SK-N-MC (cell line): Measurements from ENCODE around the gene SFTA2.

Experiments used
- DNase-seq: peaks from one replicate; pipeline ENCODE4 v3.0.0-alpha.2; 2011; ENCODE audit warnings: low read depth, low spot score
- H3K27ac ChIP-seq: fragments of 200-600 bp; sonication (generic); 2 replicates; pipeline ENCODE4 v1.5.1; 2016; ENCODE audit warnings: mixed run types
- H3K36me3 ChIP-seq: fragments of 200-600 bp; sonication (generic); 2 replicates; pipeline ENCODE4 v1.6.1; 2017; ENCODE audit warnings: antibody characterized with exemption, low read length, mixed read lengths; ENCODE audit not compliant: insufficient read depth
- H3K4me3 ChIP-seq: fragments of 200-600 bp; sonication (generic); 2 replicates; pipeline ENCODE4 v1.5.1; 2016
- H3K9ac ChIP-seq: fragments of 200-600 bp; sonication (generic); 2 replicates; pipeline ENCODE4 v1.8.0; 2017; ENCODE audit warnings: mixed run types, mixed read lengths; ENCODE audit not compliant: insufficient read length
- H3K9me3 ChIP-seq: fragments of 200-600 bp; sonication (generic); 2 replicates; pipeline ENCODE4 v1.6.1; 2017; ENCODE audit warnings: low read depth, mild to moderate bottlenecking, antibody characterized with exemption, low read length, moderate library complexity, mixed read lengths
- EZH2 ChIP-seq: fragments of 200-600 bp; sonication (generic); IDR thresholded peaks from one replicate; pipeline ENCODE4 v1.6.1; 2017; ENCODE audit warnings: antibody characterized with exemption
- FOXP2 ChIP-seq: optimal IDR thresholded peaks from 2 replicates; pipeline ENCODE3; 2011; ENCODE audit warnings: mild to moderate bottlenecking, moderate library complexity; ENCODE audit not compliant: insufficient read depth; ENCODE audit errors: extremely low read length, control extremely low read depth
- POLR2AphosphoS5 ChIP-seq: IDR thresholded peaks from 2 replicates; pipeline ENCODE4 v1.6.1; 2012; ENCODE audit warnings: mild to moderate bottlenecking, low read depth, low read length, borderline replicate concordance

SFTA2 gene

GRCh38 chr6:30893001-30893591 is 38.9 kb downstream of the SFTA2 start:
- Histone ChIP-seq H3K36me3 (peaks cover 46% of the 10 kb centered on the region; the same call in 1 of the 2 replicates), H3K4me3 (no peak overlapping the region), H3K27ac (no peak overlapping the region), H3K9me3 (no peaks in the 10 kb centered on the region), H3K9ac (no peak overlapping the region)
- TF ChIP-seq EZH2, result no peak
- no peak for TF ChIP-seq POLR2AphosphoS5
- no peak for TF ChIP-seq FOXP2
- no peak for DNase-seq

- TF ChIP-seq EZH2 (no peak), POLR2AphosphoS5 (no peak), FOXP2 (no peak)
- no peak overlapping the region for H3K27ac ChIP-seq
- H3K9me3 ChIP-seq, result no peaks in the 10 kb centered on the region
- peaks cover 43% of the 10 kb centered on the region; the same call in 1 of the 2 replicates for H3K36me3 ChIP-seq
- H3K4me3 ChIP-seq, result no peak overlapping the region
- no peak for DNase-seq
- H3K9ac ChIP-seq, result no peak overlapping the region
Measured at GRCh38 chr6:30891816-30892538, 40.0 kb downstream of the SFTA2 start.

DNA sequence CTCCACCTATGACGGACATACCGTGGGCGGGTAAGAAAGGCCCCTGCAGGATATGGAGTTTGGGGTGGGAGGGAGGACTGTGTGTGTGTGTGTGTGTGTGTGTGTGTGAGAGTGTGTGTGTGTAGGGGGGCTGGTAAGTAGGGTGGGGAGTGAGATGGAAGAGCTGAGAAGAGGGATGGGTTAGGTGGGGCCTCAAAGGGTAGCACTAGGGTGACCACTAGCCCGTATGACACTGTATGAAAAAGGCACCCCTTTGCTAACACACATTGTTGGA is 40.6 kb downstream of the SFTA2 start:
- TF ChIP-seq EZH2 (no peak), FOXP2 (no peak)
- no peak for DNase-seq
- no peak overlapping the region for H3K4me3 ChIP-seq
- H3K9ac ChIP-seq, result no peak overlapping the region
- peaks cover 43% of the 10 kb centered on the region; the same call in 1 of the 2 replicates for H3K36me3 ChIP-seq
- H3K9me3 ChIP-seq, result no peaks in the 10 kb centered on the region
- H3K27ac ChIP-seq, result no peak overlapping the region

- Histone ChIP-seq H3K4me3 (no peak overlapping the region), H3K27ac (no peak overlapping the region), H3K9ac (no peak overlapping the region), H3K36me3 (peaks cover 43% of the 10 kb centered on the region; the same call in 1 of the 2 replicates), H3K9me3 (no peaks in the 10 kb centered on the region)
- no peak for DNase-seq
- no peak for TF ChIP-seq FOXP2
- no peak for TF ChIP-seq POLR2AphosphoS5
- TF ChIP-seq EZH2, result no peak
Measured at GRCh38 chr6:30890646-30891449, 41.1 kb downstream of the SFTA2 start.

DNA sequence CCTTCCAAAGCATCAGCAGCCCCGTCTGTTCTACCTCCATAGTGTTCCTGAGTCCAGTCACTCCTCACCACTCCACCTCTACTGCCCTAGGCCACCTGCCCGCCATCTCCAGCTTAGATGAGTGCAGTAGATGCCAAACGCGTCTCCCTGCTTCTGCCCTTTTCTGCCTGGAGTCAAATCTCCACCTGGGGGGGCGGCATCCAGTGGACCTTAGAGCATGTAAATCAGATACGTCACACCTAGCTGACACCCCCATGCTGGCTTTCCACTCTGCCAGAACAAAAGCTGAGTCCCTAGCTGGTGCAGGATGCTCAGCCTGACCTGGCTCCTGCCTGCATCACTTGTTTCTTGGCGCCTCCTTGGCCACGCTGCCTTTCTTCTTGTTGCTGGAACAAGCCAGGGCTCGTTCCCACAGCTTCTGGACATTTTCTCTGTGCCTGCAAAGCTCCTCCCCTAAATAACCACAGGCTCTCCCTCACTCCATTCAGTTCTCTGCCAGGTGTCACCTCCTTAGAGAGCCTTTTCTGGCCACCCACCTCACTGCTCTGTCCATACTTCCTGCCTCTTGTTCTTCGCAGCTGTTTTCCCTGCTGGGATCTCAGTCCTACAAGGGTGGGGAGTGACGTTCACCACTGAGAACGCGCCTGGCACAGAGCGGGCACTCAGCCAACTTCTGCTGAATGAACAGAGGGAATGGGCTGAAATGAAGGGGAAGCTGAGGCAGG is 41.9 kb downstream of the SFTA2 start:
- DNase-seq, result no peak

DNA sequence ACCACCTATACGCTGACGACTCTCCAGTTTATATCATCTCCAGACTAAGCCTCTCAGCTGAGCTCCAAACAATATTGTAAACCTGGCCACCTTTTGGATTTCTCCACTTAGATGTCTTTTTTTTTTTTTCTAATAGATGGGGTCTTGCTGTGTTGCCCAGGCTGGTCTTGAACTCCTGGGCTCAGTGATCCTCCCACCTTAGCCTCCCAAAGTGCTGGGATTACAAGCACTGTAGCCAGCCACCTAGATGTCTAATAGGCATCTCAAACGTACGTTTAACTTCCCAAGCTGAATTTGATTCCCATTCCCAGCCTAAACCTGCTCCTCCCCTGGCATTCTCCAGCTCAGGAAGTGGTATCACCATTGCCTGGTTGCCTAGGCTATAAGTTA is 42.5 kb downstream of the SFTA2 start:
- TF ChIP-seq FOXP2 (no peak), EZH2 (no peak), POLR2AphosphoS5 (no peak)
- Histone ChIP-seq H3K36me3 (peaks cover 36% of the 10 kb centered on the region; the same call in 1 of the 2 replicates), H3K27ac (no peak overlapping the region)

More for the DNA sequence above, 41.9 kb downstream of the SFTA2 start:
- Histone ChIP-seq H3K36me3 (peaks cover 41% of the 10 kb centered on the region; the same call in 1 of the 2 replicates), H3K4me3 (no peak overlapping the region), H3K27ac (no peak overlapping the region), H3K9me3 (no peaks in the 10 kb centered on the region), H3K9ac (no peak overlapping the region)
- no peak for TF ChIP-seq EZH2
- no peak for TF ChIP-seq POLR2AphosphoS5
- TF ChIP-seq FOXP2, result no peak

DNA sequence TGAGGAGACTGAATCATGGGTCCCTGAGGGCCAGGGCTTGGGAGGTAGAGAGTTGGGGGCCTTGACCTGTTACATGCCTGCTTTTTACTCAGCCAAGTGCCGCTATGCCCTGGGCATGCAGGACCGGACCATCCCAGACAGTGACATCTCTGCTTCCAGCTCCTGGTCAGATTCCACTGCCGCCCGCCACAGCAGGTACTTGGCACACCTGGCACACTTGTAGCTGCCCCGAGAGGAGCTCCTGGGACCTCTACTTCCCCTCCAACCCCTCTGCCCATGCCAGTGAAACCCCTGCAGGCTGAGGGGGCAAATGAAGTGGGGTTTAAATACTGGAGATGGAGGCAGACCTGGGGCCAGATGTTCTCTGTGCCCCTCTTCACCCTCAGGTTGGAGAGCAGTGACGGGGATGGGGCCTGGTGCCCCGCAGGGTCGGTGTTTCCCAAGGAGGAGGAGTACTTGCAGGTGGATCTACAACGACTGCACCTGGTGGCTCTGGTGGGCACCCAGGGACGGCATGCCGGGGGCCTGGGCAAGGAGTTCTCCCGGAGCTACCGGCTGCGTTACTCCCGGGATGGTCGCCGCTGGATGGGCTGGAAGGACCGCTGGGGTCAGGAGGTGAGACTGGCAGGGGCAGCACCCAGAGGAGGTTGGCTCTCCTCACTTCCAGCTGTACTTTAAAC is 43.0 kb downstream of the SFTA2 start:
- no peak overlapping the region for H3K9ac ChIP-seq
- H3K27ac ChIP-seq, result no peak overlapping the region
- H3K4me3 ChIP-seq, result no peak overlapping the region
- TF ChIP-seq EZH2 (no peak), FOXP2 (no peak), POLR2AphosphoS5 (no peak)
- H3K36me3 ChIP-seq, result peaks cover 31% of the 10 kb centered on the region; the same call in 1 of the 2 replicates
- no peaks in the 10 kb centered on the region for H3K9me3 ChIP-seq
- DNase-seq, result no peak

More for the DNA sequence above, 42.5 kb downstream of the SFTA2 start:
- H3K4me3 ChIP-seq, result no peak overlapping the region
- H3K9me3 ChIP-seq, result no peaks in the 10 kb centered on the region
- no peak for DNase-seq
- H3K9ac ChIP-seq, result no peak overlapping the region
